Measurements from ENCODE around the gene ATOH7.
"Not testable (repeated sequence)": the region's sequence is repeated elsewhere in the genome, so short reads cannot be mapped to it uniquely, and the experiment has no call there.

The ATOH7 gene

DNA sequence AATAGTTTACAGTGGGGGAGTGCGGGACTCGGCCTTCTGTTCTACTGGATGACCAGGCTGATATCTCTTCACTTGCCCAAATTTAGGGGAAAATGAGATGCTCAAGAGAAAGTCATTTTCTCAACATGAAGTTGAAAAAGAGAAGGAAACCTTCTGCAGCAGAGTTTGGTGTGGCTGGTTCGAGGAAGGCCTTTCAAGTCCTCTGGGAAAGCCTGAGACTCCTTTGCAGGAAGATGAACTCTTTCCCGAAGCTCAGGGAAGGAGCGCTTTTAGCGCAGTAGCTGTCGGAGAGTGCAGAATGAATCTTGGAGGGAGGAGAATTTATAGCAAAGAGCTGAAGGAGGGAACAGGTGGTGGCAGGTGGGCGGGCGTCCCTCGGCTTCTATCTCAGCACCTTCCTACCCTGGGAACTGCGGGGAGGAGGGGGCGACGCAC, at the start of gene ATOH7:
TSS of gene ATOH7 (minus strand) at position 297 of the 435 bp plus-strand sequence. CDS start 436 bp downstream, outside the sequence.
- DNase-seq: no peak

GRCh38 chr10:68280758-68281157, 48.8 kb upstream of the ATOH7 start:
- DNase-seq: no peak

- not testable (repeated sequence) for DNase-seq
These were observed 47.2 kb upstream of the ATOH7 start for GRCh38 chr10:68278906-68279753.

DNA sequence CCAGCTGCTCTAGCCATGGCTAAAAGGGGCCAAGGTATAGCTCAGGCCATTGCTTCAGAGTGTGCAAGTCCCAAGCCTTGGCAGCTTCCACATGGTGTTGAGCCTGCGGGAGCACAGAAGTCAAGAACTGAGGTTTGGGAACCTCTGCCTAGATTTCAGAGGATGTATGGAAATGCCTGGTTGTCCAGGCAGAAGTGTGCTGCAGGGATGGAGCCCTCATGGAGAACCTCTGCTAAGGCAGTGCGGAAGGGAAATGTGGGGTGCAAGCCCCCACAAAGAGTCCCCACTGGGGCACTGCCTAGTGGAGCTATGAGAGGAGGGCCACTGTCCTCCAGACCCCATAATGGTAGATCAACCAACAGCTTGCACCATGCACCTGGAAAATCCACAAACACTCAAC, 45.9 kb upstream of the ATOH7 start:
- not testable (repeated sequence) for DNase-seq

DNA sequence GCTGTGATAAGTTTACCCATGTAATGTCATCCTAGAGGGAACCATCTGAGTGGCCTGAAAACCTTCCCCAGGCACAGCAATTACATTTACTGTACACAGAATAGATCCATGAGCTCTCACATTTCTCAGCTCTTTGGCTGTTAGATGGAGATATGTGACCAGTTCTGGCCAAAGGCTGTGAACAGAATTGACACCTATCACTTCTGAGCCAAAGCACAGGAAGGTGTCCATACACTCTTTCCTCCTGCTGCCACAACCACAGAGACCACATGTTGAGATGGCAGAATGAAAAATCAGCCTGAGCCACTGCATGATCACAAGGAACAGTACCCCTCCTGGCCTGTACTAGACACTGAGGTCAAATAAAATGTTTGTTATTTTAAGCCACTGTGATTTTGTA, 44.3 kb upstream of the ATOH7 start:
- no peak for DNase-seq

GRCh38 chr10:68275600-68276126, 43.8 kb upstream of the ATOH7 start:
- no peak for DNase-seq

GRCh38 chr10:68272833-68273232, 40.9 kb upstream of the ATOH7 start:
- no peak for DNase-seq

- no peak for DNase-seq
These were observed 39.4 kb upstream of the ATOH7 start for GRCh38 chr10:68271196-68271882.

DNA sequence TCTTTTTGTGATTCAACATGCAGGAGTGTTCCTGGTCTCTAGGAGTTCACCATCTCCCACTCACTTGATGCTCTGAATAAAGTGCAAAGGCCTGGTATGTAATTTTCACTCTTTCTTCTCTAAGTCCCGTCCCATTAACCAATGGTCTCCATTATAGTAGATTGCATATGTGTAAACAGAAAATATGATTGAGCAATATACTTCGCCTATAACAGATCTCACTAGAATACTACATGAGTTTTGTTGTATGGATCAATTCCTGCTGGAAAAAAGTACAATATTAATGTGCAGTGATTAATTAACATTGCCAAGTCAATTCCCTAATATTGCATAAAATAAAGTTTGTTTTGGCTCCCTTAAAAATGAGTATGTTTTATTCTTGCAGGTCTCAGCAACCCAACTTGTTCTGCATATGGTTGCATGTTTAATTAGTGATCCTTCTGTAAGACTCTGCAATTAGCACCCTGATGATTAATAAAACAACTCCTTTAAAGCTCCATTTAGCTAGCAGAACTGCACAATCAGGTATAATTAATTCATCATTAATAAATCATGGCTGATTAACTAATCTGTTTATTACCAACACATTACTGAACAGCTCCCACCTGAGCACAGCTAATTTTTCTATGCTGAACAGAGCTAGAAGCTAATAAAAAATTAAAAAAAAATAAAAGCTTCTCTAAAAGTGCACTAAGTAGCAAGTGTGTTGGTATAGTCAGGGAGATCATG, 37.8 kb upstream of the ATOH7 start:
- no peak for DNase-seq

DNA sequence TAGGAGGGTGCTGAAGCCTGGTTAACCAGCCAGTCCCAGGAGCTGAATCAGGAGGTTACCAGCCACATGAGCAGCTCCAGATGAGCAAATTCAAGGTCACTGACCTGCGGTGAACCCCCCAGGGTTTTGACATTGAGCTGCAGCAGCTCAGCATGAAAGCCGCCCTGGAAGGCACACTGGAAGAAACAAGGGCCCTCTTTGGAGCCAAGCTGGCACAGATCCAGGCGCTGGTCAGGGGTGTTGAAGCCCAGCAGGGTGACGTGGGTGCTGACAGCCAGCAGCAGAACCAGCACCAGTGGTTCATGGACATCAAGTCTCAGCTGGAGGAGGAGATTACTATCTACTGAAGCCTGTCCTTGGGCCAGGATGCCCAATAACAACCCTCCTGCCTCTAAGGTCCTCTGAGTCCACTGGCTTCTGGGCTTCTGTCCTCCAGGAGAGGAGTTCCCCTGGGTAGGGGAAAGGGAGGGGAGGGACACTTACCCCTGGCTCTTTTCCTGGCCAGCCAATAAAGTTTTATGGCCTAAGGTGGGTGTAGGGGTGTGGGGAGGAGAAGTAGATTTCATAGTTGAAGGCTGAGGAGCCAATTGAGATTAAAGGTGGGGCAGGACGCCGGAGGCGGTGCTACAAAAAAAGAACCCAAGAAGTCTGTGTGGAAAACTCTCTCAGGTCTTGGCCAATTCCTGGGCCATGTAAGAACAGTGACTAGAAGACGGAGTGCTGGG, 29.4 kb upstream of the ATOH7 start:
- no peak for DNase-seq

- no peak for DNase-seq
These were observed 21.4 kb upstream of the ATOH7 start for GRCh38 chr10:68253346-68253745.

DNA sequence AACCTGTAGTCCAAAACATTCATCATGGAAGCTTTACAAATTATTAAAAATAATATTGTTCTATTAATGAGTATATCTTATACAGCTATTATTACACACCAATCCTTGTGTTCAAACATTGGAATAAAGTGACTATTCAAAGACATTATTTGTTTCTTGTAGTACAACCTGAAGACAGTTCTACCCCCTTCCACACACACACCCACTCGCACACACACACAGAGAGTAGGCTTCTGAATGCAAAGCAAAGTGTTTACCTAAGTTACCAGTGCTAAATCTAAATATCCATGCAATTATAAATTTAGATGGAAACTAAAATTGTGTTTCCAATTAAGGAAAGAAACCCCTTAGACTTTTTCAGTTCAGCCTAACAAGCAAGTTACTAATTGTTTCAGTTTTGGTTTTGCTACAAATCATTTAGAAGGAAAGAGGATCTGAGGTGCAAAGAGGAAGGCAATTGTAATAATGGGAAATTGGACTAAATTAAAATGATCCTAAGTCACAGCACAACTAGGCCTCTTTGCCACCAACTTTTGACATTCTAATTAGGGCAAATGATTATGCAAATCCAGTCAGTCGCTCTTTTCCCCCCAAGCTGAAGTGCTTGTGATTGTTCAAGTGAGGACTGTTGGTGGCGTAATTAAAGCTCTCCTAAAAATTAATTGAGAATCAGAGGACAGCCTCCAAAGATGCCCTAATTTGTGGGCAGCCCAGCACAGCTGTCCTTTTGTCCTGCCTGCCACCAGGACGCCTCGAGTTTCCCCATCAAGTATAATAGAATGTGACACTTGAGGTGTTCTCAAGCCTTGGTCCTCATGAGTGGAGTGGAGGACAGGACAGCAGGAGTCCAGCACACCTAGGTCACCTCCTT, 19.9 kb upstream of the ATOH7 start:
- no peak for DNase-seq

- DNase-seq: peak; percentile 18
These were observed 19.2 kb upstream of the ATOH7 start for GRCh38 chr10:68251151-68251550.

- DNase-seq: no peak
These were observed 17.4 kb upstream of the ATOH7 start for GRCh38 chr10:68249297-68249696.

GRCh38 chr10:68247931-68248330, 16.0 kb upstream of the ATOH7 start:
- DNase-seq: no peak

DNA sequence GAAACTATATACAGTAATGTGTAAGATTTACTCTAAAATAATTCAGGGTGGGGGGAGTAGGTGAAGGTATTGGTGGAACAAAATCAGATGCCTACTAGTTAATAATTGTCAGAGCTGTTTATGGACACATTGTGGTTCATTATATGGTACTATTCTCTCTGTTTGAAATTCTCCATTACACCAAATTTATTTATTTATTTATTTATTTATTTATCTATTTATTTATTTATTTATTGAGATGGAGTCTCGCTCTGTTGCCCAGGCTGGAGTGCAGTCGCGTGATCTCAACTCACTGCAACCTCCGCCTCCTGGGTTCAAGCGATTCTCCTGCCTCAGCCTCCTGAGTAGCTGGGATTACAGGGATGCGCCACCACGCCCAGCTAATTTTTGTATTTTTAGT, 14.5 kb upstream of the ATOH7 start:
- DNase-seq: not testable (repeated sequence)

DNA sequence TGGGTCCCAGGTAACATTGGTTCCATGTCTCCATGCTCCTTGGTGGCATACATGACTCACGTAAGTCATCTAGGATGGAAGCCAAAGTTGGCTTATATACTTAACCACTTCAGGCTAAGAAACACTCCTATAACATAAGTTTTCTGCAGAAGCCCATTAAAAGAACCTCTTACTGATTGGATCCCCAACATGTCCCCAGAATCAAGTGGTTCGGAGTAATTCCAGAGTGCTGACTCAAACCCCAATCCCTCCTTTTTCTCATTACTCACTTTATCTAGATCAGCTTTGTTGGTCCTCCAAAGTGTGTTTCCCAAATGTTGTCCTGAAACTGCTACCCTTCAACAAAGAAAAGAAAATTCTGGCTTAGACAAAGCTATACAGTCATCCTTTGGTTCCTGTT, 10.1 kb upstream of the ATOH7 start:
- no peak for DNase-seq

DNA sequence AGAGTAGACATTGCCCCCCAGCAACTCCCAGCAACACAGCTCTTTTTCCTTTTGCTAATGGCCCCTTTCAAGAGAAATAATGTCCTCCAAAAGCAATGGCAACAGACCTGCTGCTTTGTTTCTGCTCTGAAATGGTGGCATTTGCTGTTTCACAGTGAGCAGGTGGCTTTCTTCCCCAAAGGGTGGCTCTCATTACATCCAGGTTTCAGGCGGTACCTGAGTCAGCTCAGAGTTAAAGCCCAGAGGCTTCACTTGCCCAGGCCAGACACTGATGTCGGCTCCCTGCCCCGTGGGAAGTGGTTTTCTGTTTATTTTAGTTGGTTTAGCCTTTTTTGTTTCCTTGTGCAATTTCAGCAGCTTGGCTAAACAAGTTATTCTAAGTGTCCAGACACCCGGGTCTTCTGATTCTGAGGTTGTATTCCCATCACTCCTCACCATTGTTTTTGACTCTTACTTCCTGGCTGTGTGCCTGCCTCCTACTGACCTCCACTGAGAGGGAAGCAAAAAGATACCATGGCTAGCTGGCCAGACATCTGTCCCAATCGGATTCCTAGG, 7.8 kb upstream of the ATOH7 start:
- no peak for DNase-seq

DNA sequence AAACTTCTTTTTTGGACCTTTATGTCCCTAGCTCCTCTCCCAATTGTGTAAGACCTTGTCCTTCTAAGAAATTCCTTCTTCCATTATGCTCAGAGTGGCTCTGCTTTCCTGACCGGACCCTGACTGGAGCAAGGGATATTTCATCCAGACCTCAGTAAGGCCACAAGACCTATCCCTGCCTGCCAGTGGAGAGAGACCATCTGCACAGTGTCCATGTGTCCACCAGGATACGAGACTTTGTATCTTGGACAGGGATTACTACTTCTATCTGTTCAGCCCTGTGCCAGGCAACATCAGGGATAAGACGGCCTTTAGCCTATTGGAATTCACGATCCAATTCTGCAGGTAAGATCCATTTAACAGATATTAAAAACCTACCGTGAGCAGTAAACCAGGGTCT, 7.2 kb upstream of the ATOH7 start:
- no peak for DNase-seq

DNA sequence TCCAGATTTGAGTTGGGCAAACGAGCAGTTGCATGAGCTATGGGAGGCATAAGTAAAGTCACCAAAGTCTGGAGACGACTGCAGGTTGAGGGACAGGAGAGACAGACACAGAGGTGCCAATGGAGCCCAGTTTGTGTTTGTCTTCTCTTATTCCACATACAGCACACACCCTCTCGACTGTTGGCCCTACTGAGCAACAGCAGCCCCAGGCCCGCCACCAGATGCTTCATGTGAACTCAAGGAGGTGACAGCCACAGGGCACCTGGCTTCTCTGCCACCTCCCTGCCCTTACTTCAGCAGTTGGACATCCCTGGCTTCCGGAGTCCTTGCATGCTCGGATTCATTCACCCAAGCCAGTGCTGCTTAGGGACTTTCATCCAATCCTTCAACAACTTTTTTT, 6.5 kb upstream of the ATOH7 start:
- DNase-seq: no peak

- DNase-seq: no peak
These were observed 5.3 kb upstream of the ATOH7 start for GRCh38 chr10:68237173-68237572.

Measured in NCI-H526 treated with DMSO at 0.1 percent for 48 hours (cell line).